Stimulated activated CD4-positive, alpha-beta T cell treated with anti-CD3 and anti-CD28 coated beads, TNF-alpha, amount 100 ng/mL, for 48 hours (primary cell): ENCODE results near the gene SLC44A5.
"Not testable (repeated sequence)": the region's sequence is repeated elsewhere in the genome, so short reads cannot be mapped to it uniquely, and the experiment has no call there.

Experiments used
- DNase-seq, 3 donors: peaks; one replicate each; pipeline ENCODE4 v3.0.0-alpha.2; 2020; ENCODE audit warnings: low read depth in 3 of 3

SLC44A5 gene

GRCh38 chr1:75366595-75366994, 244.3 kb downstream of the SLC44A5 start:
- no peak for DNase-seq

GRCh38 chr1:75361260-75361659, 249.7 kb downstream of the SLC44A5 start:
- no peak for DNase-seq

- not testable (repeated sequence) for DNase-seq
These were observed 256.6 kb downstream of the SLC44A5 start for GRCh38 chr1:75354267-75354666.

- DNase-seq: no peak
These were observed 257.9 kb downstream of the SLC44A5 start for GRCh38 chr1:75353051-75353450.

GRCh38 chr1:75345538-75346292, 265.2 kb downstream of the SLC44A5 start:
- no peak for DNase-seq

GRCh38 chr1:75342786-75343185, 268.1 kb downstream of the SLC44A5 start:
- no peak for DNase-seq

GRCh38 chr1:75341537-75341936, 269.4 kb downstream of the SLC44A5 start:
- no peak for DNase-seq

- DNase-seq: no peak
These were observed 272.1 kb downstream of the SLC44A5 start for GRCh38 chr1:75338616-75339483.

GRCh38 chr1:75334876-75335389, 276.0 kb downstream of the SLC44A5 start:
- no peak for DNase-seq

- no peak for DNase-seq
These were observed 280.3 kb downstream of the SLC44A5 start for GRCh38 chr1:75330624-75331023.

GRCh38 chr1:75328691-75329090, 282.2 kb downstream of the SLC44A5 start:
- DNase-seq: no peak

- no peak for DNase-seq
These were observed 283.5 kb downstream of the SLC44A5 start for GRCh38 chr1:75327395-75327794.

GRCh38 chr1:75317976-75318375, 292.9 kb downstream of the SLC44A5 start:
- no peak for DNase-seq

GRCh38 chr1:75316230-75316629, 294.7 kb downstream of the SLC44A5 start:
- no peak for DNase-seq

- DNase-seq: no peak
These were observed 298.3 kb downstream of the SLC44A5 start for GRCh38 chr1:75312620-75313019.

- no peak for DNase-seq
These were observed 300.8 kb downstream of the SLC44A5 start for GRCh38 chr1:75310067-75310466.

GRCh38 chr1:75308365-75308764, 302.5 kb downstream of the SLC44A5 start:
- no peak for DNase-seq

GRCh38 chr1:75305061-75305460, 305.9 kb downstream of the SLC44A5 start:
- DNase-seq: no peak

GRCh38 chr1:75293270-75293669, 317.6 kb downstream of the SLC44A5 start:
- DNase-seq: no peak

- DNase-seq: no peak
These were observed 318.9 kb downstream of the SLC44A5 start for GRCh38 chr1:75292013-75292412.

- DNase-seq: no peak
These were observed 334.5 kb downstream of the SLC44A5 start for GRCh38 chr1:75276385-75276784.

- DNase-seq: no peak
These were observed 335.3 kb downstream of the SLC44A5 start for GRCh38 chr1:75275631-75276030.
